H1 (cell line): ENCODE measurements around the gene EFHC1. TPM values are rescaled to one million over a fixed set of nuclear protein-coding genes. Genes with fewer than 3 reads are reported as not detected.

Experiments used
- CTCF ChIA-PET: fragments of 300-600 bp; sonication (Branson Sonifier 250); formaldehyde crosslinking; loops from one replicate; lab custom pipeline; 2021; ENCODE audit not compliant: partially characterized antibody; lab: Charles Lee
- POLR2A ChIA-PET: fragments of 300-600 bp; sonication (Branson Sonifier 250); formaldehyde crosslinking; loops from one replicate; lab custom pipeline; 2021; ENCODE audit warnings: inconsistent platforms; ENCODE audit not compliant: partially characterized antibody; lab: Charles Lee
- DNase-seq, 2 experiments: peaks; one replicate each; pipeline versions ENCODE4 v3.0.0 to v3.0.0-alpha.2; 2010 to 2022; ENCODE audit warnings: low spot score in 2 of 2, low read depth in 1 of 2, mixed read lengths in 1 of 2
- FAIRE-seq: peaks from 2 replicates; lab custom pipeline; 2011; peaks lifted over from hg19 to GRCh38; lab: Jason Lieb, UNC
- H2AFZ ChIP-seq: 2 replicates; pipeline ENCODE4 v1.8.1; 2012; ENCODE audit warnings: low read length, inconsistent platforms
- H2AK5ac ChIP-seq: 2 replicates; pipeline ENCODE4 v1.6.1; 2013; ENCODE audit warnings: low read depth, low read length
- H2BK120ac ChIP-seq: replicated peaks from 2 replicates; pipeline ENCODE3; 2013; ENCODE audit warnings: low read depth, low read length, inconsistent platforms
- H2BK12ac ChIP-seq: 2 replicates; pipeline ENCODE4 v1.6.1; 2013; ENCODE audit warnings: low read depth, low read length
- H2BK15ac ChIP-seq: 2 replicates; pipeline ENCODE4 v1.6.1; 2013; ENCODE audit warnings: low read length
- H2BK20ac ChIP-seq: 2 replicates; pipeline ENCODE4 v1.6.1; 2013; ENCODE audit warnings: low read length
- H2BK5ac ChIP-seq: 2 replicates; pipeline ENCODE4 v1.6.1; 2013; ENCODE audit warnings: low read depth, low read length
- H3K14ac ChIP-seq: 2 replicates; pipeline ENCODE4 v1.6.1; 2013; ENCODE audit warnings: inconsistent platforms; ENCODE audit not compliant: insufficient read length
- H3K18ac ChIP-seq: 2 replicates; pipeline ENCODE4 v1.6.1; 2013; ENCODE audit warnings: low read length; ENCODE audit errors: extremely low read depth
- H3K23ac ChIP-seq: 2 replicates; pipeline ENCODE4 v1.6.1; 2013; ENCODE audit warnings: inconsistent platforms; ENCODE audit not compliant: insufficient read length
- H3K23me2 ChIP-seq: 2 replicates; pipeline ENCODE4 v1.6.1; 2013; ENCODE audit warnings: low read depth, low read length
- H3K27ac ChIP-seq: 2 replicates; pipeline ENCODE4 v1.6.1; 2011; ENCODE audit warnings: low read depth, low read length, inconsistent platforms
- H3K27me3 ChIP-seq, 4 experiments: replicated peaks in 1 of 4; 1 replicate in 1 of 4; 2 replicates in 3 of 4; pipeline versions ENCODE4 v1.6.1 to v1.8.1; 2011 to 2013; ENCODE audit warnings: low read length in 3 of 4, mild to moderate bottlenecking in 3 of 4, inconsistent platforms in 2 of 4, mixed read lengths in 2 of 4, moderate library complexity in 1 of 4; ENCODE audit not compliant: control insufficient read depth in 3 of 4, insufficient read depth in 3 of 4; ENCODE audit errors: extremely low read depth in 1 of 4
- H3K36me3 ChIP-seq, 4 experiments: 2 replicates each; pipeline versions ENCODE4 v1.6.1 to v1.8.1; 2011 to 2013; ENCODE audit warnings: mild to moderate bottlenecking in 4 of 4, low read length in 3 of 4, moderate library complexity in 2 of 4, control low read depth in 1 of 4, inconsistent platforms in 1 of 4; ENCODE audit not compliant: insufficient read depth in 4 of 4, control insufficient read depth in 2 of 4
- H3K4ac ChIP-seq: replicated peaks from 2 replicates; pipeline ENCODE3; 2013; ENCODE audit warnings: low read length, low read depth, mixed read lengths, inconsistent platforms; ENCODE audit not compliant: insufficient read length
- H3K4me1 ChIP-seq, 4 experiments: replicated peaks in 1 of 4; 1 replicate in 1 of 4; 2 replicates in 3 of 4; pipeline versions ENCODE4 v1.6.1 to v1.8.1; 2011 to 2013; ENCODE audit warnings: low read length in 3 of 4, inconsistent platforms in 2 of 4, mixed read lengths in 1 of 4; ENCODE audit not compliant: insufficient read depth in 4 of 4, control insufficient read depth in 3 of 4
- H3K4me2 ChIP-seq, 2 experiments: 2 replicates each; pipeline versions ENCODE4 v1.6.1 to v1.8.1; 2011 to 2013; ENCODE audit warnings: low read depth in 2 of 2, low read length in 2 of 2, control low read depth in 1 of 2, inconsistent platforms in 1 of 2, mild to moderate bottlenecking in 1 of 2; ENCODE audit not compliant: insufficient read depth in 1 of 2
- H3K4me3 ChIP-seq, 4 experiments: fragments of 200-600, 300-600 bp in 1 of 4; sonication (generic), shearing (Covaris generic), sonication (Bioruptor Twin) in 1 of 4; 2 replicates each; pipeline versions ENCODE4 v1.5.1 to v1.8.1; 2011 to 2016; ENCODE audit warnings: low read length in 4 of 4, low read depth in 3 of 4, control low read depth in 2 of 4, inconsistent platforms in 2 of 4, mild to moderate bottlenecking in 2 of 4, mixed read lengths in 1 of 4, moderate library complexity in 1 of 4; ENCODE audit not compliant: insufficient read depth in 2 of 4; ENCODE audit errors: extremely low read depth in 1 of 4
- H3K56ac ChIP-seq: replicated peaks from 2 replicates; pipeline ENCODE3; 2013; ENCODE audit warnings: low read depth, mild to moderate bottlenecking, mixed read lengths, low read length, inconsistent platforms; ENCODE audit not compliant: insufficient read length
- H3K79me1 ChIP-seq: 2 replicates; pipeline ENCODE4 v1.6.1; 2013; ENCODE audit warnings: low read depth, low read length, control low read depth
- H3K79me2 ChIP-seq, 2 experiments: 2 replicates each; pipeline versions ENCODE4 v1.6.1 to v1.8.1; 2012 to 2013; ENCODE audit warnings: low read length in 2 of 2, mild to moderate bottlenecking in 2 of 2, inconsistent platforms in 1 of 2; ENCODE audit not compliant: insufficient read depth in 2 of 2, control insufficient read depth in 1 of 2
- H3K9ac ChIP-seq, 4 experiments: replicated peaks in 1 of 4; 1 replicate in 1 of 4; 2 replicates in 3 of 4; pipeline versions ENCODE4 v1.6.1 to v1.8.1; 2011 to 2013; ENCODE audit warnings: low read depth in 3 of 4, low read length in 3 of 4, control low read depth in 2 of 4, mild to moderate bottlenecking in 2 of 4, moderate library complexity in 2 of 4, inconsistent platforms in 1 of 4; ENCODE audit errors: extremely low read depth in 1 of 4
- H3K9me3 ChIP-seq, 2 experiments: 2 replicates each; pipeline versions ENCODE4 v1.6.1 to v1.8.1; 2012 to 2013; ENCODE audit warnings: mild to moderate bottlenecking in 2 of 2, moderate library complexity in 2 of 2, control low read depth in 1 of 2, inconsistent platforms in 1 of 2, low read depth in 1 of 2, low read length in 1 of 2, mixed read lengths in 1 of 2; ENCODE audit not compliant: insufficient read depth in 2 of 2
- H4K20me1 ChIP-seq, 2 experiments: replicated peaks in 1 of 2; 2 replicates each; pipeline versions ENCODE3 to v1.8.1; 2011 to 2013; ENCODE audit warnings: inconsistent platforms in 2 of 2, low read length in 2 of 2, mild to moderate bottlenecking in 1 of 2; ENCODE audit not compliant: insufficient read depth in 2 of 2, control insufficient read depth in 1 of 2
- H4K5ac ChIP-seq: 2 replicates; pipeline ENCODE4 v1.6.1; 2013; ENCODE audit warnings: low read length, low read depth, mixed read lengths, inconsistent platforms; ENCODE audit not compliant: insufficient read length
- H4K8ac ChIP-seq: 2 replicates; pipeline ENCODE4 v1.8.0; 2013; ENCODE audit warnings: mild to moderate bottlenecking, moderate library complexity, low read length, inconsistent platforms; ENCODE audit not compliant: insufficient read depth; ENCODE audit errors: extremely low read depth
- H4K91ac ChIP-seq: replicated peaks from 2 replicates; pipeline ENCODE3; 2013; ENCODE audit warnings: low read length, mixed read lengths, inconsistent platforms; ENCODE audit not compliant: insufficient read length
- FOSL1 ChIP-seq: IDR thresholded peaks from 2 replicates; pipeline ENCODE4 v1.6.1; 2011; ENCODE audit warnings: mild to moderate bottlenecking, low read depth, low read length, moderate library complexity; ENCODE audit not compliant: insufficient read depth
- PHF8 ChIP-seq: fragments of 200-600 bp; sonication (generic); conservative IDR thresholded peaks from 2 replicates; pipeline ENCODE4 v1.7.1; 2012; ENCODE audit warnings: low read depth, mild to moderate bottlenecking, inconsistent platforms, low read length, moderate library complexity
- ZNF274 ChIP-seq: IDR thresholded peaks from 2 replicates; pipeline ENCODE4 v1.7.0; 2012; ENCODE audit warnings: low read length, borderline replicate concordance; ENCODE audit errors: extremely low read depth
- WGBS, 2 experiments: shearing (Covaris generic) in 1 of 2; methylation state at CpG; one replicate each; pipeline versions ENCODE4 v1.1.6 to v1.1.7; 2013 to 2015; ENCODE audit warnings: low lambda C conversion rate in 2 of 2, mixed read lengths in 2 of 2, inconsistent platforms in 1 of 2, low coverage in 1 of 2, missing lambda C conversion rate in 1 of 2; ENCODE audit not compliant: insufficient replicate concordance in 2 of 2, insufficient coverage in 1 of 2, insufficient read length in 1 of 2; ENCODE audit errors: extremely low coverage in 1 of 2, missing lambda C conversion rate in 1 of 2; 5-methylcytosine and 5-hydroxymethylcytosine counted together
- polyA plus RNA-seq, 7 experiments: library from polyadenylated mRNA; depleted of rRNA in 3 of 7; stranded (reverse) in 5 of 7; unstranded in 2 of 7; fragments of >200 nt in 5 of 7; fragments of 200-250 nt in 2 of 7; gene quantifications; 1 replicate in 5 of 7; 2 replicates in 1 of 7; 4 replicates in 1 of 7; pipeline versions ENCODE4 v1.2.1 to v1.2.3, GENCODE V29; 2011 to 2013; ENCODE audit warnings: missing spikeins in 2 of 7, mixed read lengths in 2 of 7
- total RNA-seq: library from RNA; stranded (reverse); fragmentation: NEBNext Ultra II Directional; extraction: Animal tissue kit (Norgen Biotek cat#: 25700); gene quantifications from 2 replicates; pipeline ENCODE4 v1.2.1, GENCODE V29; 2021

The EFHC1 gene
- total and polyA plus RNA-seq, 2 of the 8 experiments (the other 6 are each of a cell fraction or from before 2014, with no cell fraction given), result 10.5 to 16.4 TPM

GRCh38 chr6:52531396-52531795, 111.3 kb downstream of the EFHC1 start:
- no peak for DNase-seq
- Histone ChIP-seq H4K20me1 (no peaks in the 10 kb centered on the region), H4K8ac (no peak overlapping the region), H4K5ac (no peak overlapping the region), H3K4me2 (no peak overlapping the region), H2BK120ac (no peak overlapping the region), H3K23ac (no peak overlapping the region), H4K91ac (no peak overlapping the region), H3K9ac (no peak overlapping the region), H3K79me1 (0 out of 2 replicates have a peak, but pooled peaks cover 2% of the 10 kb centered on the region), H3K79me2 (no peaks in the 10 kb centered on the region), H2BK12ac (no peak overlapping the region), H3K23me2 (no peaks in the 10 kb centered on the region), H3K27ac (no peak overlapping the region), H3K9me3 (no peaks in the 10 kb centered on the region), H3K18ac (no peak overlapping the region), H3K4me1 (peaks cover 0 to 4% (median 1%) of the 10 kb centered on the region in 4 experiments; a peak in 2 of 7 replicates), H2BK15ac (no peak overlapping the region), H2AK5ac (no peak overlapping the region), H3K36me3 (peaks cover 0 to 4% (median 2%) of the 10 kb centered on the region in 4 experiments; a peak in 1 of 8 replicates), H3K56ac (no peak overlapping the region), H2AFZ (no peak overlapping the region), H3K4ac (no peak overlapping the region), H3K27me3 (no peaks in the 10 kb centered on the region), H3K4me3 (no peak overlapping the region), H2BK5ac (no peak overlapping the region), H2BK20ac (no peak overlapping the region), H3K14ac (no peak overlapping the region)
- FAIRE-seq, result no peak
- 79% methylated on average over 4 of the region's 4 CpGs; no CpG with 5 or more reads in 1 of the 2 experiments for WGBS, 2 experiments
- CTCF ChIA-PET, result interaction anchor here (0.6 to 0.9 kb wide), 2 partner anchors 15 to 232 kb away, joined by 3 read pairs; partner anchors contain the start of gene GSTA2
- POLR2A ChIA-PET, result no interaction called here
- TF ChIP-seq FOSL1 (no peak), PHF8 (no peak), ZNF274 (no peak)
